GM18907 (cell line): ENCODE measurements around the gene SV2B.

ENCODE experiments used
- ATAC-seq: cut with Tn5 transposase; IDR thresholded peaks from one replicate; pipeline ENCODE4 v1.9.1; 2021; ENCODE audit warnings: mild to moderate bottlenecking, moderate library complexity; ENCODE audit not compliant: unreplicated experiment

The SV2B gene

DNA sequence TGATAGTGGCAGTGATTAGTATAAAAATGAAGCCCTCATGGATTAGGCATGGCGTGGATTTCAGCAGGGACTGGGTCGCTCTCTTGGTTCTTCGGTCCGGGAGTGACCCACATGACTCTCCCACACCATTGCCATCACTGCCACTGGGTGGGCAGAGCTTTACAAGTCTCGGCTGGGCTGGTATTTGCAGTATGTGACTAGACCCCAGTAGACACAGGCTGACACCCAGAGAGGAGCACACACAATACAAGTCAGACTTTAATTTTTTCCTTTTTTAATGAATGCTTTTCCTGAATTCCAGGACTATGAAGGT is 1.5 kb downstream of the SV2B start:
- ATAC-seq, result no peak

DNA sequence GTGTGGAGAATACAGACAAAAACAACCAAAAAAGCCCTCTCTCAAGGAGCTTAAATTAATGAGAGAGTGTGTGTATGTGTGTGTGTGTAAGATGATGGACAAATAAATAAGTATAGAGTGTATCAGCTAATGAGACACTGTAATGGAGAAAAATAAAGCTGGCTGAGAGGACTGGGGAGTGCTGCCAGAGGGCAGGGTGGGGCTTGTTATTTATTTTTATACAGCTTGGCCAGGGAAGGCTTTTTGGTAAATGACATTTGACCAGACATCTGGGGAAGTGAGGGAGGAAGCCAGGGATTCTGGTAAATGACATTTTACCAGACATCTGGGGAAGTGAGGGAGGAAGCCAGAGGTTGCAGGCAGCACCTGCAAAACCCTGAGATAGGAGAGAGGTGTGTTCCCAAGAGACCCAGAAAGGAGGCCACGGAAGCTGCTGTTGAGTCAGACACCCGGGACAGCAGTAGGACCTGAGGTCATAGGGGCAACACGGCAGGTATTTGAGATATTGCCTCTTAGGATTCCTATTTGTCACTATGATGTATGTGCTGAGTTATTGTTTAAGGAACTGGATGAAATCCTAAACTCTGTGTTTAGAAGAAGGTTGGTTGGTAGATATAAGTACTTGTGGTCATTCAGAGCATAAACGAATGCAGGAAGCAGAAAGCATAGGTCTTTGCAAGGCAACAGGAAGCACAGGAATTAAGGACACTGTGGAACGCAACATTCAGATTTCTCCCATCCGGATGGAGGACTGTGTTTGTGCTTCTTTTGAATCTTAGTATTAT is 2.7 kb downstream of the SV2B start:
- no peak for ATAC-seq

DNA sequence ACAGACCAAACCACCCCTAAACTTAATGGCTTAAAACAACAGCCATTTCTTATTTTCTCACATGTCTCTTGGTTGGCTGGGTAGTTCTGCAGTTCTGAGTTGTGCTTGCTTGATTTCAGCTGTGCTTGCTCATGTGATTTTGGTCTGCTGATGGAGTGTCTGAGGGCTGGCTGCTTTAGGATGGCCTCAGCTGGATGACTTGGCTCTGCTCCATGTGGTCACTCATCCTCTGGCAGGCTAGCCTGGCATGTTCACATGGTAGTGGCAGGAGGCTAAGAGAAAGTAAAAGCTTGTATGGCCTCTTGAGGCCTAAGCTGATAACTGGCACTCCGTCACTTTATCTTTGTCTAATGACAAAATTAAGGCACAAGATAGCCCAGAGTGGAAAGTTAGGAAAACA is 4.1 kb downstream of the SV2B start:
- no peak for ATAC-seq

DNA sequence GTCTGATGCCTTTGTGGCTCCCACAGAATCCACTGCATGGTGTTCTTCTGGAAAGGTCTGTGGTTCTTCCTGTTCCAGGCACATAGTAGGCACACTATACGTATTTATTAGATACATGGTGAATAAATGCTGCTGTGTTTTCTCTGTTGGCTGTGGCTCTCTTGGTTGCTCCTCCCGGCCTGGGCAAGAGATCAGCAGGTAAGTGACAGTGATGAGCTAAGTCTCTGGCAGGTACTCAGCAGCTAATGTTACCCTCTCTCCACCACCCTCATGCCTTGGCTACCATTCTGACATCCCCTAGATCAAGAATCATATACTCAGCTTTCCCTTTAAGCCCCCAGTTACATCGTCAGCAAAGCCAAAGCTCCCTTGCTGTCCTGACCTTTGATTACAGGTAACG is 8.4 kb downstream of the SV2B start:
- ATAC-seq, result no peak

DNA sequence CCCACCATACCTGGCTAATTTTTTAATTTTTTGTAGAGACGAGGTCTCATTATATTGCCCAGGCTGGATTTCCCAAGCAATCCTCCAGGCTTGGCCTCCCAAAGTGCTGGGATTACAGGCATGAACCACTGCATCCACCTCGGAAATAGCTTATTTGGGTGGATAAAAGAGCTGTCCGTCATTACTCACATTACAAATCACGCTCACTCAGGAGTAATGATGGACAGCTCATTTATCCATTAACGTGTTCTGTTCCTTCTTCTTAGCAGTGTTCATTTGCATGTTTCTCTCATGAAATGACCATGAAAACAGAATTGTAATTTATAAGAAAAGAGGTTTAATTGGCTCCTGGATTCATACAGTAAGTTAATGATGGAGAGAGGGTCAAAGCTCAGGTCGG is 9.8 kb downstream of the SV2B start:
- no peak for ATAC-seq

DNA sequence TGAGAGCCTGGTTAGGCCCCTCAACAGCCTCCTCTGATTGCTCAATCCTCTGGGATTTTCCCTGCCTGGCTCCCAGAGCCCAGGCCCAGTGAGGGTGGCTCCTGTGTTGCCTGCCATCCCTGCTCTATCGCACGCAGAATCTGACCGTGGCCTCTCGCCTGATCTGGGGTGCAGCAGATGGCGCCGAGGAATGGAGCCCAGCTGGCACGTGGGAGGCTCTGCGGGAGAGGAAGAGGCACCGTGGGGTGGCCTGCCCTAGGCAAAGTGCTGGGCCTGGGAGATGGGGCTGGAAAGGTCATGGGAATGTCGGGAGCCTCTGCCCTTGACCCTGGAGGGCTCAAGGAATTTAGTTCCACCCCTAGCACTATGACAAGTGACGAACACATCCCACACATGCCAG is 10.3 kb downstream of the SV2B start:
- ATAC-seq, result no peak

DNA sequence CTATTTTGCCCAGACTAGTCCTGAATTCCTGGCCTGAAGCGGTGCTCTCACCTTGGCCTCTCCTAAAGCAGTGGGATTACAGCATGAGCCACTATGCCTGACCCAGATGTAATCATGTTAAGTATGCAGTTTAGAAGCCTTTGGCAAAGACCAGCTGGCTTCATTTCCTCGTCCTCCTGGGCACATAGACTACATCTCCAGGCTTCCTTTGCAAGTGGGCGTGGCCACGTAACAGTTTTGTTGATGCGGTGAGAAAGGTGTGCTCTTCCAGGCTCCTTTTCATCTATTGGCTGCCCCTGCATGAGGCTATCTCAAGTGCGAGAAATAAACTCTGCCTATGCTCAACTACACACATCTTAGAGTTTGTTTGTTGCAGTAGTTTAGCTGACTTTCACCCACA is 13.0 kb downstream of the SV2B start:
- ATAC-seq, result no peak

DNA sequence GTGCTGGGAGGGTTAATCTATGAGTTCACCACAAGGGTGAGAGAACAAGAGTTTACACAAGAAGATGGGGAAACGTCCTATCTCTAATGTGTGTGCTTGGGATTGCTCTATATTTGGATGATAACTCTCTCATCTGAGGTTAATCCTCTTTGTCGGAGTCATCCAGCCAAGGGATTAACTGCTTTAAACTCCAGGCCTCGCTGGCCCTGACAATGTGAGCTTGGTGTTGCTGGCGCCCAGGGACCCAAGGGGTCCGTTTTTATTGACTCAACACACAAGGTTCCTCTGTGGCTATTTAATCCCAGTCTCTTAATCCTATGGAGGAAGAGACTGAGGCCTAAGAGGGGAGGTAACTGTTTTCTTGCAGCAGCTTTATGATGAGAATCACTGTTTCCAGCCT is 14.2 kb downstream of the SV2B start:
- ATAC-seq, result no peak

DNA sequence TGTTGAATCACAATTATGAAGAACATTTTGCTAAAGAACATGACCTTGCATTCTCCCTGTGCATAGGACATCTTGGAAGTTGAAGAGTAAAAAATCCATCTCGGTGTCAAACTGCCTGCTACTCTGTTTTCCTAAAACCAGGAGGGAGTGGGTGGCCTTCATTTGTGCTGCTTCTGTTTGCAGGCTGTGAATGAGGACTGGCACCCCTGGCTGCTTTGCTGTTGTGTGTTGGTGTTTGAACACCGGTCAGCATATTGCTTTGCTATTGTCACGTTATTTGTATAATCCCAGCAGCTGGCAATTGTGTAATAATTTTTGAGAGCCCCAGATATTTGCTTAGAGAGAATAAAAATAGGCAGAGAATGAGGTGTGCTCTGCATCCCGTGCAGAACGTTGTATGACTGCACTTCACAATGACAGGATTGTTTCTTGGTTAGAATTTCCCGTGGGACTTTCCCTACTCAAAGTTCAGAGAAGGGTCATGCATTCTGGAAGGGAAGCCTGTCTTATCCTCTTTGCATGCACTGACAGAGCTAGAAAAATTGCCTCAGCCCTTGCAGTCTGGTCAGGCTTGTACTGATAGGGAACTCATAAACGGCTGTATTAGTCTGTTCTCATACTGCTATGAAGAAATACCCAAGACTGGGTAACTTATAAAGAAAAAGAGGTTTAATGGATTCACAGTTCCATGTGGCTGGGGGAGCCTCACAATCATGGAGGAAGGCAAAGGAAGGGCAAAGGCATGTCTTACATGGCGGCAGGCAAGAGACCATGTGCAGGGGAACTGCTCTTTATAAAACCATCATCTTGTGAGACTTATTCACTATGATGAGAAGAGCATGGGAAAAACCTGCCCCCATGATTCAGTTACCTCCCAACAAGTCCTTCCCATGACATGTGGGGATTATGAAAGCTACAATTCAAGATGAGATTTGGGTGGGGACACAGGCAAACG is 16.3 kb downstream of the SV2B start:
- peak; percentile 95 for ATAC-seq

DNA sequence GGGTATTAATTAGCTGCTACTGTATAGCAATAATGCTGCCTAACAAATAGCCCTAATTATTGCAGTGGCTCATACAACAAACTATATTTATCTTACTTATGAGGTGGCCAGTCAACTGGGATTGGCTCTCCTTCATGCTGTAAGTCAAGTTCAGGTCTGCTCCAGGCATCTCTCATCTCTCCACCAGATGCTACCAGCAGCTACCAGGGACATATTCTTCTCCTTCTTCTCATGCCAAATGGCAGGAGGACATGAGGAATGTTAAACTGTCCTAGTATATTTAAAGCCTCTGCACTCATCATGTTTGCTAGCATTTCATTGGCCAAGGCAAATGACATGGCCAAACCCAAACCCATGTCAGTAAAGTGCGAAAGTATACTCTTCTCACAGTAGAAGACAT is 17.3 kb downstream of the SV2B start:
- no peak for ATAC-seq

DNA sequence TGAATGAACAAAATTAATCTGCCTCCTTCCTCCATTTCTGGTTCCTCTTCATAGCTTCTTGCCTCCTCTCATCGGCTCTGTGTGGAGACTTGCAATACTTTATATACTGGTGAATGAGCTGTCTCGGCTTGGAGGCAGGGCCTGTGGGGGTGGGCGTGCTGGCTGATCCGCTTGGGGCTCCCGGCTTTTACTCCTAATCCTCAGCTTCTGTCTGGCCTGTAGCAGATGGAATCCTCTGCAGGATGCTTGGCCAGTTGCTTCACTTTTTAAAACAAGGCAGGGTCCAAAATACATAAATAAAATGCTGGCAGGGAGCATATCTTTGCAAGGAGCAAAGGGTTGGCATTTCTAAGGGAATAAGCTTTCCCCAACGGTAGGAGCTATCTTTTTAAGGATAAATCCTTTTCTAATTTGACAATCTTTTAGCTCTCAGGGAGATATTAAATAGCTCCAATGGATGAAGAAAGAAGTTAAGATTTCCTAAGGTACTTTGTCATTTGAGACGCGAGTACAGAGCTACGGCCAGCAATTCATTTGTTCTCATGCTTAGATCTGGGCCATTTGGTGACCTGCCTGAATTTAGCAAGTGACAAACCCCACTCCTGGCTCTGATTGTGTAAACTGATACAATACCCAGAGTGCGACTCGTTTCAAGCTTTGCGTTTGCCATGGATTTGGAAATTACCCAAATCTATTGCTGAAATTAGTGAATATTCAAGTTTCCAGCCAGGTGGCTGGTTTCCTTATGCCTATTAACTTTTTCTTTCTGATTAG is 18.9 kb downstream of the SV2B start:
- no peak for ATAC-seq

DNA sequence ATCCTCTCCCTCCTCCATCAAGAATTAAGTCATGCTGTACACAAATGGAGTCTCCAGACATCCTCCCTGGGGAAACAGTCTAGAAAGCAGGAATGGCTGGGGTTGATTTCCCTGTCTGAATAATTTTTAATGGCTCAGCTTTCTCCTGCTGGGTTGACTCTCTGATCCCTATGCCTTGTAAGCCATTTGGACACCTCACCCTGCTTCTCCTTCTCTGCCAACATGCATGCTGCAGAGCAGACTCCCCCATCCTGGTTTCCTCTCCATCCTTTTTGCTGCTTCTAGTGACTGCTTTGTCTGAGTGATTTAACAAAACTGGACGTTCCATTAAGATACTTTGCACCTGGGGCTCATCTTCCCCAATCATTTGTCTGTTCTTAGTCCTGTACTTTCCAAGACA is 22.2 kb downstream of the SV2B start:
- no peak for ATAC-seq

DNA sequence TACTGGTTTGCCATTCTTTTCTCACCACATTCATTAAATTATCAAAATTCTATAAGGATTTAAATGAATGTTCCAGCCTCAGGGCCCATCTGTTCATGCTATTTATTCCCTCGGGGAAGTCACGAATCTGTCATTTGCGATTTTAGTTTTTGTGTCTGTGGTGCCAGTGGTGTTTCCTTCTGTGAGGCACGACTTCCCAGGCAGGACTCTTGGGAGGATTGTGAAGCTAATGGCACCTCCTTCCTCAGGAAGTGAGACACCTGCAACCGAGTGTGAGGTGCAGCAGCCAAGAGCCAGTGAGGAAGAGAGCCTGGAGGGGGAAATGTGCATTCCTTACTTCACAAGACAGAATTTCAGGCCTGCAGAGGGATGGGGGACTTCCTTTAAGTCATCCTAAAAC is 24.1 kb downstream of the SV2B start:
- no peak for ATAC-seq

DNA sequence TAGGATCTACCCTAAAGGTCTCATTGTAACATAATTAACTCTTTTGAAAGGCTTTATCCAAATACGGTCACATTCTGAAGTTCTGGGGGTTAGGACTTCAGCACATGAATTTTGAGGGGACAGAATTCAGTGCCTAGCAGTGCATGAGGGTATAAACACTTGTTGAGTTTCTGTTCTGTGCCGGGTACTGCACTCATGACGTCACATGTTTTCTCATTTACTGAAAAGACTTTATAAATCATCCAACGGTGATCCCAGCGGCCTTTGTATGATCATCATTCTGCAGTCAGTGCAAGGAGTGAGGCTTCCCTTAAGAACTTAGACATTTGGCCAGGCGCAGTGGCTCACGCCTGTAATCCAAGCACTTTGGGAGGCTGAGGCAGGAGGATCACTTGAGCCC is 25.1 kb downstream of the SV2B start:
- no peak for ATAC-seq

DNA sequence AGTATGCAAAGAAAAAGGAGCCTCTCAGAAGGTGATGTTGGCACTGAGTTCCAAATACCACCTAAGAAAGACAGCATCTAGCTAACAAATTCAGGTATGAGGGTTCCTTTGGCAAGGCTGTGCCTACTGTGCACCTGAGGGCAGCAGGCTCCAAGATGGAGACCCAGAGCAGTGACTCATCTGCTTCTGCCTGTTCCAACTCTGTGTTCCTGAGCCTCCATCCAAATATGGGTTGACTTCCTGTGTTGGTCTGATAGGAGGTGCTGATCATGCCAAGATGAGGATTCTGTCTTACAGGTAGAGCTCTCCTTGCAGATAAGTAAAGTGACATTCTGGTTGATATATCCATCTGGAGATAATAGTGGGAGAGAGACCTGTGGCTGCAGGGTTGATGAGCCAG is 26.0 kb downstream of the SV2B start:
- no peak for ATAC-seq

DNA sequence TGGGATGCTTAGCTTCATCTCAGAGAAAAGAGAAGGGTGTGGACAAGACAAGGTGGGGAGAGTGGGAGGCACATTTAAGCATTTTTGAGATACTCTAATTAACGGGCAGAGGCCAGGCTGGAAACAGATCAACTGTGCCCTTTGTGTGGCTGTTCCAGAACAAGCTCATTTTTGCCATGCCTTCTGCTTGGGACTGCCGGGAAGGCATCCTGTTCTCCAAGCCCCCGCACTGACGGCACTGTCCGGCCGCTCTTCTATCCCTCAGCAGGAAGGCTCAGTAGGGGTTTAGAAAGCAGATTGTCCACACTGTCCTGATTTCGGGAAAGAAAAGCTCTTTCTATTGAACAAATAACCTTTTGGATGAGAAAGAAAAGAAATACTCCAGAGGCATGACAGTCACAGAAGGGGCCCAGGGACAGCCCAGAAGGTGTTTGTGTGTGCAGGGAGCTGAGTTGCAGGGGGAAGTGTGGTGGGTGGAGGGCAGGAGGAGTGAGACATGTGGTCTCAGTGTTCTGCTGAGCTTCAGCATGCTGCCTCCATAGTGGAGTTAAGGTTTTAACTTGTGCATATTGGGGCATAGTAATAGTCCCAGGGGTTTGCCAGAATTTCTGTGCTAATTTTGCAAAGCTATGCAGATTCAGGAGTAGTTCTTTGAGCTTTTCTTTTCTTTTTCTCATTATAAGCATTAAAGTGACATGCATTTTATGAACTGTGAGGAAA is 27.3 kb downstream of the SV2B start:
- ATAC-seq, result no peak

DNA sequence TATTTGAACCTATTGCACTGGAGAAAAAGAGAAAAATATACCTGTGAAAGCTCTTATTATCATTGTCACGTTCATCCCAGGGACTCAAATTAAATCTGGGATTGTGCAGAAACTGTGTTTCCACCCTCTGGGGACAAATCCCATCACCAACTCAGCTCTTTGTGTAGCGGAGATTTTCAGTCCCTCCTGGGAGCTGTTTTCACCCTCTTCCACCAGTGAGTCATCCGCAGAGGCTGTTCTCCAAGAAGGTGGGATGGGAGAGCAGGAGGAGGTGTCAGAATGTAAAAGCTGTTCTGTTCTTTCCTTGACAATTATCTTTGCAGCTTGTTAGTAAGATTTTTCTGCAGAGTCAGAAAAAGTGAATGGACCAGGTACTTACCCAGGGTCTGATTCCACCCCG is 28.0 kb downstream of the SV2B start:
- ATAC-seq, result no peak

DNA sequence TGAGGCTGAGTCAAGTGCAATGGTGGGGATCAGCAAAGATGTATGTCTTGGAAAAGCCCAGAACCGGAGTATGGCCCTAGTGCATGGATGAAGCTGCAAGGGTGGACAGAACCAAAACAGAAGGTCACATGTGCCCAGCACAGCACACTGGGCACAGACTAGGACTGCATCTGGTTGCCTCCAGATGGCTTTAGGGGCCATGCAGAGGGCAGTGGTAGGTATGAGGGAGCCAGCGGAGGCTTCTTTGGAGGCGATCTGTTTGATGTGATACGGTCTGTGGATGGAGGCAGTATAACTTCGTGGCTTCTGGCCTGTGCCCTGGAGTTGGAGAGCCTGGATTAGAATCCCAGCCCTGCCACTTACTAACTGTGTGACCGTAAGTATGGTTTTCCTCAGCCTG is 29.4 kb downstream of the SV2B start:
- no peak for ATAC-seq

DNA sequence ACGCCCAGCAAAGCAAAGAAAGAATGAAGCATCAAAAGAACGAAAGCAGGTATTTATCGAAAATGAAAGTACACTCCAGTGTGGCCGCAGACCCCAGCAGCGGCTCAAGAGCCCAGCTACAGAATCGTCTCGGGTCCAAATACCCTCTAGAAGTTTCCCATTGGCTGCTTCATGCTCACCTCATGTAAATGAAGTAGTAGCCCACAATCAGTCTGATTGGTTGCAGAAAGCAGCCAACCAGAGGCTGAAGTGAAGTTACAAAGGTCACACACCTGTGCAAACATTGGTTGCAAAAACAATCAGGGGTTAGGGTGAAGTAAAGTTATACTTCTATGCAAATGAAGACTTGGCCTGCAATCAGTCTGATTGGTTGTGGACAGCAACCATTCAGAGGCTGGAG is 32.0 kb downstream of the SV2B start:
- no peak for ATAC-seq

DNA sequence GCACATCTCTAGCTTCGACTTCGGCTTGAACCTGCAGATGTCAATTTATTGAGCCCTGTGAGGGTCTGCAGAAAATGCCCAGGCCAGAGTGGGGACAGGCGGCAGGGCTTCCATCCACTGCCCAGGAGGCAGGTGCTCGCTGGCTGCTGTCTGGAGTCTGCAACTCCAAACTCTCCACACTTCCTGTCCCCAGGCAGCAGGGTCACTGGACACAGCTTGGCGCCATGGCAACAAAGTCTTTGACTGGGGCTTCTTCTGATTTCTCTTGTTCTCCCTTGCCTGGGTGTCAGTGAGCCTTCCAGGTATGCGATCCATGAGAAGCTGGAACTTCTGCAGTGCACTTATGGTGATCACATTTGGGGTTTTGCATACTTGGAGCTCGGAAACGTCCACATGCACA is 33.5 kb downstream of the SV2B start:
- no peak for ATAC-seq
